OCI-LY7 (cell line): ENCODE results near the gene ZBTB22.

Source experiments
- EZH2phosphoT487 ChIP-seq: fragments of 200-600 bp; sonication (generic); IDR thresholded peaks from 2 replicates; pipeline ENCODE4 v1.6.1; 2018; ENCODE audit warnings: low read depth, borderline replicate concordance, mild to moderate bottlenecking, mixed run types, antibody characterized with exemption, low read length, moderate library complexity, mixed read lengths
- TF ChIP-seq, protein P1 (sequence below): fragments of 200-600 bp; sonication (generic); conservative IDR thresholded peaks from 2 replicates; pipeline ENCODE4 v1.5.1; 2014; ENCODE audit warnings: mild to moderate bottlenecking, antibody characterized with exemption, low read length, moderate library complexity, mixed read lengths

DNA sequence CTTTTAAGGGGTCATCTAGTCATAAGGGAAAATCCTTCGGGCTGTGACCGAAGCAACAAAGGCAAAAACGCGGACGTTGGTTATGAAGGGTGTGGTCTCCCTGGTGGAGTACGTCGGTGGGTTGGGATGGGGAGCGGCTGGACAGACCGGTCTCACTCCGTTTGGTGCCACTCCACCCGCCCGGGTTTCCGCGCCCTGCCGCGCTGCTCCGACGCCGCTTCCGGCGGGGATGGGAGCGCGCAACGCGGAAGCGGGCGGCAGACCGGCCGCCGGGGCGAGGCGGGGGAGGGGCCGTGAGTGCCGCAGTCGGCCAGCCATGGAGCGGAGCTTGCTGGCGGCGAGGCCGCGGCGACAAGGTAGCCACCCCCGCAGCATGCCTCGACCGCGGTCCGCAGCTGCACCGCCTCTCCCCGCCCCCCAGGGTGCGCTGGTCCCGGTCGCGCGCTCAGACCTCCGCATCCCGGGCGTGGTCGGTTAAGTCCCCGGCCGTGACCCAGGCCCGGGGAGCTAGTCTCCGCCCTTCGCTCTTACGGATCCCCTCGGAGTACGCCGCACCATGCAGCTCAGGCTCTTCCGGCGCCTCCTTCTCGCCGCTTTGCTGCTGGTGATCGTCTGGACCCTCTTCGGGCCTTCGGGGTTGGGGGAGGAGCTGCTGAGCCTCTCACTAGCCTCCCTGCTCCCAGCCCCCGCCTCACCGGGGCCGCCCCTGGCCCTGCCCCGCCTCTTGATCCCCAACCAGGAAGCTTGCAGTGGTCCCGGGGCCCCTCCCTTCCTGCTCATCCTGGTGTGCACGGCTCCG is 40.5 kb downstream of the ZBTB22 start, which contains the start of gene B3GALT4:
- TF ChIP-seq, protein P1, sequence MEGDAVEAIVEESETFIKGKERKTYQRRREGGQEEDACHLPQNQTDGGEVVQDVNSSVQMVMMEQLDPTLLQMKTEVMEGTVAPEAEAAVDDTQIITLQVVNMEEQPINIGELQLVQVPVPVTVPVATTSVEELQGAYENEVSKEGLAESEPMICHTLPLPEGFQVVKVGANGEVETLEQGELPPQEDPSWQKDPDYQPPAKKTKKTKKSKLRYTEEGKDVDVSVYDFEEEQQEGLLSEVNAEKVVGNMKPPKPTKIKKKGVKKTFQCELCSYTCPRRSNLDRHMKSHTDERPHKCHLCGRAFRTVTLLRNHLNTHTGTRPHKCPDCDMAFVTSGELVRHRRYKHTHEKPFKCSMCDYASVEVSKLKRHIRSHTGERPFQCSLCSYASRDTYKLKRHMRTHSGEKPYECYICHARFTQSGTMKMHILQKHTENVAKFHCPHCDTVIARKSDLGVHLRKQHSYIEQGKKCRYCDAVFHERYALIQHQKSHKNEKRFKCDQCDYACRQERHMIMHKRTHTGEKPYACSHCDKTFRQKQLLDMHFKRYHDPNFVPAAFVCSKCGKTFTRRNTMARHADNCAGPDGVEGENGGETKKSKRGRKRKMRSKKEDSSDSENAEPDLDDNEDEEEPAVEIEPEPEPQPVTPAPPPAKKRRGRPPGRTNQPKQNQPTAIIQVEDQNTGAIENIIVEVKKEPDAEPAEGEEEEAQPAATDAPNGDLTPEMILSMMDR = peak; percentile 53
- no peak for TF ChIP-seq EZH2phosphoT487
